HG02981 (cell line): Measurements from ENCODE around the gene CBFA2T3.

Experiments used
- ATAC-seq: cut with Tn5 transposase; IDR thresholded peaks from one replicate; pipeline ENCODE4 v1.9.1; 2021; ENCODE audit warnings: mild to moderate bottlenecking, moderate library complexity; ENCODE audit not compliant: unreplicated experiment

The CBFA2T3 gene

DNA sequence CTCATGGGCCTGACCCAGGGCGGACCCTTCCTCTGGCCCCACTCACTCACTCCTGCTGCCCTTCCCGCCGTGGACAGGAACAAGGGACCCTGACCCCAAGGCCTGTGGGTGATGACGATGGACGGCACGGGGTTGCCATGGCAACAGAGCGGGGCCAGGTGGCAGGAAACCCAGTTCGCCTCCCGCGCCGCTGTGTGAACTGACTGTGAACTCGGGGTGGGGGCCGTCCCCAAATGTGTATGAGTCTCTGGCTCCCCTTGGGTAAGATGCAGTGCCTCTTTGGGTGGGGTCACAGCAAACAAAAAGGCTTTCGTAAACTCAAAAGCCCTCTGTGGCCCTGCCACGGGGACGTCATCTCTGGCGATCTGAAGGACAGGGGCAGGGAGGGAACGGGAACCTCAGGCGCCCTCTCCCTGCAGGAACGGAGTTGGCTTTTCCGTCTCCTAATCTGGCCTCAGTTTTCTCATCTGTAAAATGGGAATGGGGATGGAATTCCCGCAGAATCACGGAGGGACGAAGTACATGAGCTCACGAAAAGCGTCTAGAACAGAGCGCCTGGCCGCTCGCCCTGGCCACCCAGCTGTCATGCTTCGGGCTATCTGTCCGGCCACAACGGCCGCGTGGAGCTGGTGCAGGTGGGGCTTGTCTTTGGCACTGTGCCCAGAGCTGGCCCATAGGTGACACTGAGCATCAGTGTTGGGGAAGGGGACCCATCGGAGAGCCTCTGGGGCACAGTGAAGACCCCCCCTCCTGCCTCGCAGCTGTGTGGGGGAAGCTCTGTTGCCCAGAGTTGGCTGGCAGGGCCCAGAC lies 65.7 kb downstream of the CBFA2T3 start:
- ATAC-seq: no peak

DNA sequence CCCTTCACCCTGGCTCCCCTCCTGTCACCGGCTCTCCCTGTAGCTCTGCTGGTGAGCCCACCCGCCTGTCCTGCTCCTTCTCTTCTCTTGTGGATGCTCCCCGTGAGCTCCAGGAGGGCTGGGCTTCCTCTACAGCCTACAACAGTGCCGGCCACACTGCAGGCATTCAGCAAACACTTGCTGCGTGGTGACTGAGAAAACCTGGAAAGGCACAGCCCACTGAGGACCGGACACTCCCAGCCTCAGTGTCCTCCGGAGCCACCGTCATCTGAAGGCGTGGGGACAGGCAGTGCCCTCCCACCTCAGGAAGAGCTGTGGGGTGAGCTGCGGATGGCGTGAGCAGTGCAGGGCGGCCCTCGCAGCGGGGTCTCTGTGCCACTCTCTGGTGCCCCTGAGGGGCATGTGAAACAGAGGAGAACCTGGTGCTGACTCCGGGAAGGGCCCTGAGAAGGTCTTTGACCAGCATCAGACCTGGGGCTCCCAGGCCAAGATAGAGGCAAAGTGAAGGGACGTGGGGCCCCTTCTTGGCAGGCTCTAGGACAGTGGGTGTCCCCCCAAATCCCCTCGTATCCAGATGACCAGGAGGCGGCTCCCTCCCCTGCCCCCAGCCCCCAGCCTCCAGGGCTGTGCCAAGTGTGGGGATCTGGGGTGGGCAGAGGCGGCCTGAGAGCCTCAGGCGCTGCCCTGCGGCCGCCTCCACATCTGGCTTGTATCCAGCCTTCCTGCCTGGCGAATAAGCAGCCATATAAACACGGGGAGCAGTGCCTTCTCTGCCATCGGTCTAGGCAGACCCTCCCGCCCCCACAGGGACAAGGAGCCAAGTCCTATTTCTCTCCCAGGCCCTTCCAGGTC lies 66.5 kb downstream of the CBFA2T3 start:
- no peak for ATAC-seq

DNA sequence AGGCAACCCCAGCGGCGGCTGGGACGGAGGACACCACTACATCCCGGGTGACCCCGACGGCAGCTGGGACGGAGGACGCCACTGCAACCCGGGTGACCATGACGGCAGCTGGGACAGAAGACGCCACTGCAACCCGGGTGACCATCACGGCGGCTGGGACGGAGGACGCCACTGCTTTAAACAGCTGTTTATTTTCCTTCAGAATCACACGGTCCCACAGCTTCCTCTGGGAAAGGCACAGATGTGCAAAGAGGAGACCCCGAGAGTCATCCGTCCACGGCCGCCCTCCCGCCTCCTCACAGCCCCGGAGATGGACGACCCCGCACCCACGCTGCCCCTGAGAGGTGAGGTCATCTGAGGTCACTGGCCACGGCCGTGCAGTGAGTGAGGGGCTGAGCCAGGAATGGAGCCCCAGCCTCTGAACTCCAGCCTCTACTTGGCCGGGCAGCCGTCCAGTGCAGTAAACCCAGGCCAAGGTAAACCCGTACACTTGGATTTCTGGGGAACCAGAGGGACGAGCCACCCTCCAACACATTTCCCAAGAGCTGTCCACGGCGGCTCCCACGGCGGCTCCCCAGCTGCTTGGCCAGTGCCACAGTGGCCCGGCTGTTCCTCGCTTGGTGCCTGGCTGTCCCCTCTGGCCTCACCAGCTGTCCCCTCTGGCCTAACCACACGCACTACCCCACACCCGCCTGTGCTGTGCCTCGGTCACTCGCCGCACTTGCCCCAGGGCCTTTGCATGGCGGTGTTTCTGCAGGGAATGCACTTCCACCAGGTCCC lies 67.4 kb downstream of the CBFA2T3 start:
- no peak for ATAC-seq

DNA sequence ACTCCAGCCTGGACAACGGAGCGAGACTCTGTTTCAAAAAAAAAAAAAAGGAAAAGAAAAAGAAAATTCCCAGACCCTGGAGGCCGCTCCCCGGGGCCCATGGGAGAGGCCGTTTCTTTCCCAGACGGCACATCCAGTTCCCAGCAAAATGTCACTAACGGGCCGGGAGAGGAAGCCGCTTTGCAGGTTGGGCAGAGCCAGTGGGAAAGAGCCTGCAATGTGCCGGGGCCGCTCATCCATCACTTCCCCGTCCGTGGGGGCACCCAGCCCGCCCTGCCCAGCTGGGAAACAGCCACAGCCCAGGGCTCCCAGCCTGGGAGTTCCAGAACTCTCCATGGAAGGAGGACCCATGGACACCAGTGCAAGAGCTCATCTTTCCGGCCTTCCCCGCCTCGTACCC lies 68.7 kb downstream of the CBFA2T3 start:
- no peak for ATAC-seq

DNA sequence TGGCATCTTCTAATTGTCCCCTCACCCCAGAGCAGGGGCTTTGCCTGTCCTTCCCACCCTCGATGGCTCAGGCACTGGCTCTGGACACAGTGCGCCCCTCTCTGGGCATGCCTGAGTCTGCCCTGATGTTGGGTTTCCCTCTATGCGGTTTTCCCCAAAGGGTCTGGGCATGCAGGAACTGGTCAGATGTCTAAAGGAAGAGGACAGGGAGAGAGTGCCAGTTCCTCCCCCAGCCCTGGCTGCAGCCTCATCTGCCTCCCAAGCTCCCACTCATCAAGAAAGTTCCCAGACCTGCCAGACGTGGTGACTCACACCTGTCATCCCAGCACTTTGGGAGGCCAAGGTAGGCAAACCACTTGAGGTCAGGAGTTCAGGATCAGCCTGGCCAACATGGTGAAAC lies 69.2 kb downstream of the CBFA2T3 start:
- no peak for ATAC-seq

- ATAC-seq: no peak
These were observed 70.4 kb downstream of the CBFA2T3 start for GRCh38 chr16:88906535-88907105.

- ATAC-seq: no peak
These were observed 71.0 kb downstream of the CBFA2T3 start for GRCh38 chr16:88906020-88906419.

DNA sequence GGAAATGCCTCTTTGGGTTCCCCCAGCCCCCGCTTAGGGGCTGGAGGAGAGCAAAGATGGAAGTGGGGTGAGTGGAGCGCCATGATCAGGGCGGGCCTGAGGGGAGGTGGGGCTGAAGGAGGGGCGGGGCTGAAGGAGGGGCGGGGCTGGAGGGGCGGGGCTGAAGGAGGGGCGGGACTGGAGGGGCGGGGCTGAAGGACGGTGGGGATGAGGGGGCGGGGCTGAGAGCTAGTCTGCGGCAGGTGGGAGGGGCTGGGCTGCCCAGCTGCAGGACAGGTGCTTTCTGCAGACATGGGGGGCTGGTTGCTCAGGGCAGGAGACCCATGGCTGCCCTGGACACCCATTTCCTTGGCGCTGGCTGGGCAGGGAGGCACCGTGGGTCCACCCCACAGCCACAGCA lies 71.4 kb downstream of the CBFA2T3 start:
- ATAC-seq: no peak

- no peak for ATAC-seq
These were observed 72.2 kb downstream of the CBFA2T3 start for GRCh38 chr16:88904676-88905365.

- no peak for ATAC-seq
These were observed 73.7 kb downstream of the CBFA2T3 start for GRCh38 chr16:88903267-88903666.

GRCh38 chr16:88902744-88903143 lies 74.3 kb downstream of the CBFA2T3 start:
- ATAC-seq: no peak

GRCh38 chr16:88901718-88902337 lies 75.2 kb downstream of the CBFA2T3 start:
- ATAC-seq: no peak

DNA sequence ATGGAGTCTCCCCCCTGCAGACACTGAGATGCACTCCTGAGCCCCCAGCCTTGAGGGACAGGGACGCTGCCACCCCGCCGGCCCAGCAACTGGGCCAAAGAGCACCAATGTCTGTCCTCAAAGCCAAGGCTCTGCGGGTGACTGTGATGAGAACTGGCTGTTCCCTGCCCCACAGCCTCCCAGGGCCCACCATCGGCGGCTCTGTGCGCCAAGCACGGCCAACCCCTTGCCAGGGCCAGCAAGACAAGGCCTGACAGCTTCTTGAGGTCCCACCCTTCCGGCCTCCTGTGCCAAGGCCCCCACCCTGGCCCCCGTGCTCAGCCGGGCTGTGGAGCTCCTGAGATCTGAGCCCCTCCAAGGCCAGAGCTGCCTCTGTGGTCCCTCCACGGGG lies 76.3 kb downstream of the CBFA2T3 start:
- ATAC-seq: no peak

- ATAC-seq: no peak
These were observed 76.9 kb downstream of the CBFA2T3 start for GRCh38 chr16:88899901-88900661.

DNA sequence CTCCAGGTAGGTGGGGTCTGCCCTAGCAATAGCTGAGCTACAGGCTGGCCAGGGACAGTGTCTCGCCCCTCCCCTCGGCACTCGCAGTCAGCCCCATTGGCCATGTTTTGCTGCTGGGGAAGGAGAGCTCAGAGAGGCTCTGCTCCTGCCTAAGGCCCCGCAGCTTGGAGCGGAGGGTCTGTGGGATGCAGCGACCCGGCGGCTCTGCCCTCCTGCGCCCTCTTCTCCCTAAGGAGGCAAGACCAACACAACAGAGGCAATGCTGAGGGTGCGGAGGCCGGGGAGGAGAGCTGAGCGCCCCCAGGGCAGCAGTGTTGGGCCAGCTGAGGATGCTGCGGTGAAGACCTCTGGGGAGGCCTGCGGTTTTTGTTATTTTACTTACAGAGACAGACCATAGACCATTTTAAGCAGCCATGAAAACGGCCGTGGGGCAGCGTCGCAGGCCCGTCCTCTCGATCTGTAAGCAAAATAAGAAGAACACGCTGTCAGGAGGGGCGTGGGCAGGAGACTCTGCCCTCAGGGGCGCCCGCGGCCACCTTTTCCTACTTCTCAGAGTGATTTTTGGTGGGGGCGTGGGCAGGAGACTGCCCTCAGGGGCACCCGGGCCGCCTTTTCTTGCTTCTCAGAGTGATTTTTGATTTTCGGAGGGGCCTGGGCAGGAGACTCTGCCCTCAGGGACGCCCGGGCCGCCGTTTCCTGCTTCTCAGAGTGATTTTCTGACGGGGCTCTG lies 79.1 kb downstream of the CBFA2T3 start:
- no peak for ATAC-seq

- ATAC-seq: no peak
These were observed 80.6 kb downstream of the CBFA2T3 start for GRCh38 chr16:88896238-88897070.

DNA sequence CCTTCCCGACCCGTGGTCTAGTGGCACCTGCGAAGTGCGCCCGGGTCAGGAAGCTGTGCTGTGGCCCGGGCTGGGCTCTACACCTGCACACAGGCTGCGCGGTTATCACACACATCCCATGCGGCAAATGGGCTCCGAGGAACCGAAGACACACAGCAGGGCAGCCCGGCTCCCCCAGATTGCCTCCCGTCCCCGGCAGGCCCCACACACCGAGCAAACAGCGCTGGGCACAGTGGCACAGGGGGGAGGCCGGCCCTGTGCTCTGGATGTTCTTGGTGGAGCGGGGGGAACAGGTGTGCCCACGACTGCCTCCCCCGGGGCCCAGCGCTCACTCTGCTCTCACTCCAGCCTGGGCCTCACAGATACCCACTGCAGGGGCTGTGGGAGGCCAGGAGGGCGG lies 81.7 kb downstream of the CBFA2T3 start:
- no peak for ATAC-seq
